NCI-H446 treated with DMSO at 0.1 percent for 48 hours (cell line): ENCODE data around the gene DNAH17.
A peak's percentile ranks its signal among the peaks of the same experiment; 100 is the strongest.

Experiments
- DNase-seq: peaks from one replicate; lab custom pipeline; 2025; lab: John Stamatoyannopoulos, UW

The DNAH17 gene

DNA sequence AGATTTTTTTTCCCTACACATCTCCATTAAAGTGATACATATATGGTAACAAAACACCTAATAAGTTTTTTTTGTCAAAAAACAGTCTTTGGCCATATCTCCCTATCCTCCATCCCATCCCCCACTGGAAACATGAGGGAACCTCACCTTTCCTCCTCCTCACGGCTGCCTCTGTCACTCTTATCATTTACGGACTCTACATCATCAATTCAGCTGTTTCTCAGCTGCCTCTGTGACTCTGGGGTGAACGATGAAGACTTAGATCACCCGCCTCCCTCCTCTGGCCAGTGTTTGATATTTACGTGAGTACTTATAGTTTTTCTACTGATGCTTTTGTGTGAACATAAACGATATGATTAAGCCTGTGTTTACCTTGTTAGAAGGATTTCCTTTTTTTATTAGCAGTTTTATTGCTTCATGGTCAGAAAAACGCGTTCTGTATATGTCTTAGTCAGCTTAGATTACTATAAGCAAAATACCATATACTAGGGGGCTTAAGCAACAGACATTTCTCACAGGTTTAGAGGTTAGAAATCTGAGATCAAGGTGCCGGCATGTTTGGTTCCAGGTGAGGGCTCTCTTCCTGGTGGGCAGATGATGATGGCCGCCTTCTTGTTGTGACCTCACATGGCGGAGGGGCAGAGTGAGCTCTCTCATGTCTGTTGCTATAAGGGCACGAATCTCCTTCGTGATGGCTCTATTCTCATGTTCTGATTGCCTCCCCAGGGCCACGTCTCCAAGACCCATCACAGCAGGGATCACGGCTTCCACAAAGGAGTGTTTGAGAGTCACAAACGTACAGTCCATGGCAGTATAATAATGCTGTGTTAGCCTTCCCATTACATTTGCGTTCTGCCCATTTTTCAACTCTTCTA lies 32.1 kb downstream of the DNAH17 start:
- no peak for DNase-seq

DNA sequence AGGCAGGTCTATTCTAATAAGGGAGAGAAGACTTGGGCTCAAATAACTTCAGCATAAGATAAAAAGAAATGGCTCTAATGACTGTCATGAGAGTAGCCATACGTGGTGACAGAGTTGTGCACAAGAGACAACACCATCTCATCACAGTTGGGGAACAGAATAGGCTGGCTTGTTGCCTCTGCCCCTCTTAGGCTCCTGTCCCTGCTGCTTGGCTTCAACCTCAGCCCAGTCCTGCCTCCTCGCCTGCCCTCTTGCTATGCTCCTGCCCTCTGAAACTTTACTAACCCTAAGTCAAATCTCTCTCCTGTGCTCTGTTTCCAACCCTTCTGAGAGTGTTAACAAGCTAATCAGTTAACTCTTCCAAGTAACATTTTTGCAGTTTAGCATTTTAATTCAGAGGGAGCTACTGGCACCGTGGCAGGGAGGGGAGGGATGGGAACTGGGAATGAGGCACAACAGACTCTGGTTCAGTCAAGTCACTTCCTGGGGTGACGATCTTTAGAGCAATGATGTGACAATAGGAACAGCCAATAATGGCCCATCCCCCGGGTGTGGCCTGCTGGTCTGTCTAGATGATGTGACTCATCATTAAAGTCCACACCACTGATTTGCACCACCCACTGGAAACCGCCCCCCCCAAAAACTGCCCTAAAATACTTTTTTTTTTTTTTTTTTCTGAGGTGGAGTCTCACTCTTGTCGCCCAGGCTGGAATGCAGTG lies 35.5 kb downstream of the DNAH17 start:
- DNase-seq: no peak

- DNase-seq: no peak
Measured at GRCh38 chr17:78539781-78540180, 37.4 kb downstream of the DNAH17 start.

- DNase-seq: no peak
Measured at GRCh38 chr17:78538033-78538776, 39.0 kb downstream of the DNAH17 start.

DNA sequence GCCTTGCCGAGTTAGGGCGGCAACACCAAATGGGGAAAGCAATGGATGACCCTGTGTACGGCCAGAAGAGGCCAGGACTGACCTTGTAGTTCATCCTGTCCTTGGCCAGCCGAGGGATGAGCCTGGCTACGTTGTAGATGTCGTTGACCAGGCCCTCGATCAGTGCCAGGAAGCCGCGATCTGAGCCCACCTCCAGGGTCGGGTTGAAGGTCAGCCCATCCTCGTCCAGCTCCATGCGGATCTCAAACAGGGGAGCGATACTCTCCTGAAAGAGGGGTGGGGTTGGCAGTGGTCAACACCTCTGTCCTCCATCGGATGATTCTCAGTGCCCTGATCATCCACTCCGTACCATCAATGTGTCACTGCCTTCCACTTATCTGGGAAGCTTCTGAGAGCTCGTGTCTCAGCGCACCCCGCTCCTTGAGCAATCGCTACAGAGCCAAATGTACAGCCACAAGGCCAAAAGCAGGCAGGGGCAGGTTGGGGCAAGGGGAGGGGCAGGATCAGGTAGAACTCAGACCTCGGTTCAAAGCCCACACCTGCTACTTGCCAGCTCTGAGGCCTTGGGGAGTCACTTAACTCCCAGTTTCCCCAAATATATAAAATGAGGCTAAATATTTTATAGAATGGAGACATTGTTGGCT lies 39.9 kb downstream of the DNAH17 start:
- DNase-seq: no peak

GRCh38 chr17:78535273-78536197 lies 41.7 kb downstream of the DNAH17 start:
- no peak for DNase-seq

DNA sequence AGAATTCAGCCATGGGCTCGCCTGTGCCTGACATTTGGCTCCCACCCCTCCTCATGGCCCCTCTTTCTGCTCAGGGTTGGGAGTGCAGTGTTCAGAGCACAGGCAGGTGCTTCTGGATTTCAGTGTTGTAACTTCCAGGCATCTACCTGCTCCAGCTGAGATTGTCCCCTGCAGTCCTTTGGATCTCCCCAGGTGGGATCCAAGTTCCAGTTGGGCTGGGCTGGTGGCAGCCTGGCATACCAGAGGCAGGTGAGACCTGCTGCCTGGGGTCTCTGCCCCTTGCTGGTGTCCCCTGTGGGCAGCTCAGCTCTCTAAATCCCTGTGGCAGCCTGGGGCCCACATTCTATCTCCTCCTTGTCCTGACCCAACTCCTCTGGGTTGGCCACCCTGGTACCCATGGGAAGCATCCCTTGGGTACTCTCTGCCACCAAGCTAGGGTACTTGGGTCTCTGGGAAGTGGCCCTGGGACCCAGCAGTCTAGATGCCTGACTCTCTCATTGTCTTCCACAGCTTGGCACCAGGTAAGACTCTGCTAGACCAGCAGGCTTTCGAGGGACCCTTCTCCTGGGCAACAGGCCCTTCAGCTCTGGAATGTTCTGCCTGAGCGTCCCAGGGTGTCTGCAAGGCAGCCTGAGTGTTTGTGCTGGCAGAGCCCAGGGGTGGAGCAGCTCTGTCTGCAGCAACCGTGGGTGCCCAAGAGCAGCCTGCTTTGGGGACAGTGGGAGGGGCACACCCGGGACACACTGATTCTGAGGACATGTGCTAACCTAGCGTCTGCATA lies 42.5 kb downstream of the DNAH17 start:
- no peak for DNase-seq

DNA sequence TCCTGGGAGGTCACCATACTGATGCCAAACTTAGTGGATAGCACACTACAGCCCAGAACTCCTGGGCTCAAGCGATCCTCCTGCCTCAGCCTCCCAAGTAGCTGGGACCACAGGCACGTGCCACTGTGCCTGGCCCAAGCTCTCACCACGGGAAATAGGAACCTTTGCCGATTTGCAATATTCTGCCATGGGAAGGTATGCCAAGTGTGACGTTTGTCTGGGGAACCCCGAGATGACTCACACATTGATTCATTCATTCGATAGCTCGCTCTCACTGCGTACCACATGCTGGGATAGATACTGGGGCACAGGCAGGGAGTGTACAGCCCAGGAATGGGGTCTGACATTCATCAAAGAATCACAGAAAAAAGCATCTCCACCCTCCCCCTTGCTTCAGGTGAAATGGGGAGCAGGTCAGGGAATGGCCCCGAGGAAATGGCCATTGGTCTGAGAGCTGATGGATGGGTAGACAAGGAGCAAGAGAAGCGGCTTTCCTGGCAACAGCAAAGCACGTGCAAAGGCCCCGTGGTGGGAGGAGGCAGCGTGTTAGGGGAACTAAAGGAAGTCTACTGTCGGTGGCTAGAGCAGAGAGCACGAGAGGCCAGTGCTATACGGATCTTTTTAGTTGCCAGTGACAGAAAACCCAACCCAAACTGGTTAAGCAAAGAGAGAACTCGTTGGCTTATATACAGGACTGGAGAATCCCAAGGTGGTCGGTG lies 44.1 kb downstream of the DNAH17 start:
- no peak for DNase-seq

- no peak for DNase-seq
Measured at GRCh38 chr17:78532311-78532710, 44.9 kb downstream of the DNAH17 start.

GRCh38 chr17:78530675-78531074 lies 46.5 kb downstream of the DNAH17 start:
- DNase-seq: no peak

- peak; percentile 65 for DNase-seq
Measured at GRCh38 chr17:78529871-78530670, 47.1 kb downstream of the DNAH17 start.

DNA sequence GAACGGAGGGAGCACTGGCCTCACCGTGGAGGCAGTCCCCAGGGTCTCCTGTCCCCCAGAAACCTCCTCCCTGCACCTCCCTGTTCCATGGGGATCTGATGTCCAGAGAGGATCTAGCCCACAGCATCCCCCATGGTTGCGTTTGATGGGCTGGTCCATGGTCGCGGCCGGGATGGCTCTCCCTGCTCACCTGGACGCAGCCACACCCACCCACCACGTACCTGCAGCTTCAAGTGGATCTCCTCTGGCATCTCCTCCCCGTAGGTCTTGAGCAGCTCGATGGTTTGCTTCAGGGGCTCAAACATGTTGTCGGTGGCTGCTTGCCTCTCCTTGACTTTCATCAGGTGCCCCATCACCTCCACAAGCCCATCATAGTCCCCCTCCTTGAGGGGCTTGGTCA lies 47.9 kb downstream of the DNAH17 start:
- no peak for DNase-seq

GRCh38 chr17:78528541-78528940 lies 48.7 kb downstream of the DNAH17 start:
- DNase-seq: no peak

- DNase-seq: no peak
Measured at GRCh38 chr17:78527345-78527744, 49.9 kb downstream of the DNAH17 start.

DNA sequence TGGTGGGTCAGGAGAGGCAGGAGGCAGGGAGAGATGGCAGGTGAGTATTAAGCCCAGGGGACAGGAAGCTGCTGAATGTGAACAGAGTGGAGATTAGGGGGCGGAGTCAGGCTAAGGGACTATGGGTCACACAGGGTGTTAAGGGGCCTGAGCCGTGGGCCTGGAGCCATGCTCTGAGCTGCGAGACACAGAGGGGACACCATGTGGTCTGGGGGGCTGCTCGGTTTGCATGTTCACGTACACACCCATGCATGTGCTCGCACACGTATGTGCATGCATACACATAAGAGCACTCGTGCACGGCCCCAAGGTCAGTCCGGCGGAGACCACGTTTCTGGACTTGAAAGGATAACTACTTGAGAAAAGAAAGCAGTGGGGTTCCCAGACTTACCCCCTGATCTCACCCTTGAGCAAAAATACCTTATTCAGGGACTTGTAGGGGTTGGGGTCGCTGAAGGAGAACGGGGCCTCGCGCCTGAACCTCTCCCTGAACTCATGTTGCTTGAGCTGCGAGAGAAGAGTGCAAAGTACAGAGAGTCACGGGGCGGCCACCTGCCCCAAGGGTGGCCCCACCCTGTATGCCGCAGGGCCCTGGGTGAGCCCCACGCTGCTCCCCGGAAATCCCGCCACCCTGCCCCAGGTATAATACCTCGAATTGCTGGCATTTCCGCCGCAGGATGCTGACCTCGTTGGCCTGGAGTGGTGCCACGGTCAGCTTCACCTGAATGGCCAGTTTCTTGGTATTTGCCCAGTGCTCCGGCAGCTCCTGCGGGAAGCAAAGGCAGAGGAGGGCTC lies 50.8 kb downstream of the DNAH17 start:
- no peak for DNase-seq

DNA sequence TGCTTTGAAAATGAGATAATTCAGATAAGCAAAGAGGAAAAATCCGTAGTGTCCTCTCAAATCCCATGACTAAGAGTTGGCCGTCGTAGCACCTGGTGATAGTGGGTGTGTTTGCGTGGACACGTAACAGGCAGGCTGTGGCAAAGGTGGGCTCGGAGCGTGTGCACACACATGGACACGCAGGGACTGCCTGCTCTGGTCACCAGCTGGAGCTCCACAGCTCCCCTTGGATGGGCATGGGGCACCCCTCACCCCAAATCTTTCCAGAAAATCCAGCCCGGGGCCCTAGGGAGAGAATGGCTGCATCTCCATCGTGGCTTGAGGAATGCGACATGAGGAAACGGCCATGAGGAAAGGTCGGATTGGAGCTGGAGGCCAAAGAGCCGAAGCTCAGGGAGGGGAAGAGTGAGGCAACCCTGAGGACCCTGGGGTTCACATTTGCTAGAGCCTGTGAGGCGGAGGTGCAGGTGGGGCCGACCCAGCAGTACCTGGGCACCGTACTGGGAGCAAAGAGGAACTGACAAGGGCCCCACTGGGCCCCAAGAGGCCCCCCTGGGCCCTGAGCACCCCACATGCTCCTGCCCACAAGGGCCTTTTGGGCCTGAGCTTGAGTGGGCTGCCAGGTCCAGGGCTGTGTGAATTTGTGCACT lies 51.6 kb downstream of the DNAH17 start:
- DNase-seq: no peak

- no peak for DNase-seq
Measured at GRCh38 chr17:78524870-78525510, 52.2 kb downstream of the DNAH17 start.
